ENCODE measurements around the gene GLRA3.
"Not testable (repeated sequence)": the region's sequence is repeated elsewhere in the genome, so short reads cannot be mapped to it uniquely, and the experiment has no call there.

Gene GLRA3

DNA sequence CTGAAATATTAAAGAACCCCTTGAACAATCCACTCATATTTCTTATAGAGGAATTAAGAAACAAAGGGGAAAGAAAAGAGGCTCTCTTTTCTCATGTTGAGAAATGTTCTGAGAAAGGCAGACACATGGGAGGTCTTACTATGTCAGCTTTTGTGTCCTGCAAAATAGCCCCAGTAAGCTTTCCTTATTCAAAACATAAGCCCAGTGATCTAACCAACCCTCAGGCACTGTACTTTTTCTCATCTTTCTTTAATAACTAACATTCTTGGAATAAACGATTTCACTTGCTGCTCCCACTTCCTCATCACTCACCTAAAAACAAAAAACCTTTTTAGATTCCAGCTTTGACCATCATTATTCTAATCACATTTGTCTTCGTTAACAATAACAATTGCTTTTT, 115.9 kb downstream of the GLRA3 start:
- no peak for DNase-seq

- DNase-seq: no peak
Measured at GRCh38 chr4:174709526-174709925, 119.5 kb downstream of the GLRA3 start.

DNA sequence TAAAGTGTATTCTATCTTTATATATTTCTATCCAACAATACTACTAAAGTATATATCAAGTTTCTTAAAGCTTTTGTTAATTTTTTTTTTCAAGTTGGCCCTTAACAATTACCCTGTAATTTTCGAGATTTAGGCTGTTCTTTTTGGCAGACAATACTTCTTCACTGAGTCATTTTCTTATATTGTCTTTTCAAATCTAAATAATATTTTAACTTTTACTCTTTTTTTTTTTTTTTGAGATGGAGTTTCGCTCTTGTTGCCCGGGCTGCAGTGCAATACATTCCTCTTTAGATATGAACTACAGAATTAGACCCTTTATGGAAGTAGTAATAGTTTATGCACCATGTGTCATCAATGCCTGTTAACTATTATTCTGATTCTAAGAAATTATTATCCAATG, 120.7 kb downstream of the GLRA3 start:
- no peak for DNase-seq

DNA sequence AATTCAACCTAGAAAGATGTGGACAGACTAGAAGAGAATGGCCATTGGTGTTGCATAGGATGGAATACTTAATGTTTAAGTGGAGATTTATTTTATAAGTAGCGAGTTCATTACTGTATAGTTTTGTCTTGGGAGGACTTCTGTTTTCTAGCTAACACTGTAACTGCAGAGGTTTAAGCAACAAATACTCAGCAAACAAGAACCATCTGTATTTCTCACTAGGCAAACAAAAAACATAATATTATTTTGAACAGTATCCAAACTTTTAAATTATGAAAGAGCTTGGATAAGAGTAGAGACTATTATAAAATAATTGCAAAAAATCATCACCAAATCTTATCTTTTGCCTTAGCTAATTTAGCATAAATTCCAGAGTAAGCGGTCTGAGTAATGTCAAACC, 121.1 kb downstream of the GLRA3 start:
- DNase-seq: no peak

- DNase-seq: no peak
Measured at GRCh38 chr4:174707051-174707676, 121.9 kb downstream of the GLRA3 start.

GRCh38 chr4:174702979-174703478, 126.0 kb downstream of the GLRA3 start:
- DNase-seq: no peak

DNA sequence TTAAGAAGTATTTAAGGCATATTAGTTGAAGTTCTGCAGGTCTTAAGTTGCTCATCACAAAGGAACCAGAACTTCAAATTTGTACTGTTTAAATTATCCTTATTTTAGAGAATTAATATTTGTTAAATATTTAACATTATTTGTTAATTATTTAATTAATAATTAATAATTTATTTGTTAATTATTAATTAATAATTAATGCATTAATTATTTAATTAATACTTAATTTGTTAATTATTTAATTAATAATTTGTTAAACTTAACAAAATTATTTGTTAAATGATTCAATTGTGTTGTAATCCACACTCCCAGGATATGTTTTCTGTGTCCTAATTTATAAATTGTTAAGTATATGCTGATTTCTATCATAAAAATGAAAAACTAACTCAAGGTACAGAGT, 129.4 kb downstream of the GLRA3 start:
- DNase-seq: no peak

- DNase-seq: no peak
Measured at GRCh38 chr4:174697896-174698295, 131.2 kb downstream of the GLRA3 start.

DNA sequence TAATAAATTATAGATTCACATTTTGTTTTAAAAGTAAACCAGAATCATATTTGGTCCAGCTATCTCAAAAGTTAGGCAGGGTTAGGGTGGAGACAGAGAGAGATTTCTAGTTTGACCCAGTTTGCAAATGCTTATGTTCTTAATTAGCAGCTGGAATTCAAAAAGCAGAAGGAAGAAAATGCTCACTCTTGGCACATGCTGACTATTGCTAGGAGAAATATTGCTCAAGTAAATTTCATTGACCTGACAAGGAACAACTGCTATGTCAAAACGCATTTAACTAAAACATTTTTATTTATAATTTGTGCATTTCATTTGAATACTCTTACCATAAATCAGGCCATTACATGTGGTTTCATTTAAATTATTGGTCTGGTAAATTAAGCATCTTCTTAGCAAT, 131.8 kb downstream of the GLRA3 start:
- no peak for DNase-seq

- DNase-seq: no peak
Measured at GRCh38 chr4:174696657-174697056, 132.4 kb downstream of the GLRA3 start.

DNA sequence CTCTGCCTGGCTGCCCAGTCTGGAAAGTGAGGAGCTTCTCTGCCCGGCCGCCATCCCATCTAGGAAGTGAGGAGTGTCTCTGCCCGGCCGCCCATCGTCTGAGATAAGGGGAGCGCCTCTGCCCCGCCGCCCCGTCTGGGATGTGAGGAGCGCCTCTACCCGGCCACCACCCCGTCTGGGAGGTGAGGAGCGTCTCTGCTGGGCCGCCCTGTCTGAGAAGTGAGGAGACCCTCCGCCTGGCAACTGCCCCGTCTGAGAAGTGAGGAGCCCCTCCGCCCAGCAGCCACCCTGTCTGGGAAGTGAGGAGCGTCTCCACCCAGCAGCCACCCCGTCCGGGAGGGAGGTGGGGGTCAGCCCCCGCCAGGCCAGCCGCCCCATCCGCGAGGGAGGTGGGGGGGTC, 137.2 kb downstream of the GLRA3 start:
- DNase-seq: not testable (repeated sequence)

GRCh38 chr4:174690665-174691064, 138.4 kb downstream of the GLRA3 start:
- no peak for DNase-seq

- no peak for DNase-seq
Measured at GRCh38 chr4:174689618-174690017, 139.4 kb downstream of the GLRA3 start.

- DNase-seq: no peak
Measured at GRCh38 chr4:174686826-174687225, 142.2 kb downstream of the GLRA3 start.

DNA sequence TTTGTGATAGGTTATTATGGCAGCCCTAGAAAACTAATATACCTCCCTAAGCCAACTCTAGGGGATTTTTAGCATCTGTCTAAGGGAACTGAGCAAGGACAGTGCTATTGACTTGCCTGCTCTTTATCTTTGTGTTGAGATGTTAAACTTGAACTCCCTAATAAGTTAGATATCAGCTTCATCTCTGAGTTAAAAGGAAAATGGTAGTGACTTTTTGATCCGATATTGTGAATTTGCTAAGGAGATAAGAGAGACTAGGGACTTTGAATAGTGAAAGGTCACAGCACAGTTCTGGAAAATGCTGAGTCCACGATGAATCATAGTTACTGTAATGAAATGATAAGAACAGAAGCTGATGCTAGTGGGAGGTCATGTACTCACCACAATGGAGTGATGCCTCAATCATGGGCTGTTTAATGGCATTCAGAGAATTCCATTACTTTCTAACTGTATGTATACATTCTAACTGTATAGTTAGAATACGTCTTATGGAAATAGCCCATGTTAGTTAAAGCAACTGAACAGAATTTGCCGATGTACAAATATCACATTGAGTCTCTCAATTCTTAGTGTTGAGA, 147.2 kb downstream of the GLRA3 start:
- no peak for DNase-seq

DNA sequence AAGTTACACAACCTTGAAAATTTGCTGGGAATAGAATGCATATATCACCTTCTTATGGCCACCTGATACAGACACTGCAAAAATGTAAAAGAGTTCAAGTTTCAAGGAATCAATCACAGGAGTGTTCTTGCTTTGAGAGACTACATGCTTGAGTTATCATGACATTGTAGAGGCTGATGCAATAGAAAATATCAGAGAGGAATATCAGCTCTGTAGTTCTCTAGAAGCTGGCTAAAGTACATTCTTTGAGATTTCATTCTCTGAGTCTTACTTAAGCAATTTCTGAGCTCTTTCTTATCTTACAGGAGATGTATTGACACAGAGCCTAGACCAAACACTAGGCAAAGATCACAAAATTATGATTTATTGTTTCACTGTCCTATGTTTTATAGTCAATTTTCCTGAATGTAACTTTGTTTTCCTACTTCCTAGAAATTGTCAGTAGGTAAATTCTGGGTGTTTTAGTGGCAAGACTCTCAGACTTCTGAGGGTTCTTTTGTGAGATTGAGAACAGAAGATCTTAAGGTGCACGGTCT, 154.7 kb downstream of the GLRA3 start:
- DNase-seq: no peak

DNA sequence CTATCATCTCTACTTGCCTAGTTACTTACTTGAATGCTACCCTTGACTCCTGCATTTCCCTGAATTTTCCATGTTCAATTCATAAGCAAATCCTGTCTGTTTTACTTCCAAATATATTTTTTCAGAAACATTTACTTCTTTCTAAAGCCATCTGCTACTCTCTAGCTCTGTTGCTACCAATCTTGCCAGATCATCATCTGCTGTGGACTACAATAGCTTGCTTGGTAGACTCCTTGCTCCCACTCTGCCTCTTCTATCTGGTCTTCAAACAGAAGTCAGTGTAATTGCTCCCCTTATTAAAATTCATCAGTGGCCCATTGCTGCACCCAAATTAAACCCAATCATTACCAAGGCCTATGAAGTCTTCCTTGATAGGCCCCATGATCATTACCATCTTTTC, 155.2 kb downstream of the GLRA3 start:
- no peak for DNase-seq

GRCh38 chr4:174672276-174672675, 156.8 kb downstream of the GLRA3 start:
- no peak for DNase-seq

GRCh38 chr4:174669270-174669669, 159.8 kb downstream of the GLRA3 start:
- DNase-seq: no peak

- no peak for DNase-seq
Measured at GRCh38 chr4:174665799-174666198, 163.2 kb downstream of the GLRA3 start.

DNA sequence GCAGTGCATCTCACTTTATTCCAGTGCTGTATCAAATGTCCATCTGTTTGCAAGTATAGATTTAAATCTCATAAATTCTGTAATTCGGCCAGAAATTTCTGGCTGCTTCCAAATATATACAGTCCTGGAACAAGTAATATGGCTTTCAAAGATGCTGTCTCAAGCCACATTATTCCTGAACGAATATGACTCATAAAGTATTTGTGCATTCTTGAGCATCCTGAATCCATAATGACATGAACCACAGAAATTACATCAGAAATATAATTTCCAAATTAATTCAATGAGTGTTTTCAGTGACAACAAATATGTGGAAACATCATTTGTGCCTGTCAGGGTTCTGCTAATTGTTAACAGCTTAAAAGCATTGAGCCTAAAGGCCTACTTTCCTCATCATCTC, 165.8 kb downstream of the GLRA3 start:
- no peak for DNase-seq

DNA sequence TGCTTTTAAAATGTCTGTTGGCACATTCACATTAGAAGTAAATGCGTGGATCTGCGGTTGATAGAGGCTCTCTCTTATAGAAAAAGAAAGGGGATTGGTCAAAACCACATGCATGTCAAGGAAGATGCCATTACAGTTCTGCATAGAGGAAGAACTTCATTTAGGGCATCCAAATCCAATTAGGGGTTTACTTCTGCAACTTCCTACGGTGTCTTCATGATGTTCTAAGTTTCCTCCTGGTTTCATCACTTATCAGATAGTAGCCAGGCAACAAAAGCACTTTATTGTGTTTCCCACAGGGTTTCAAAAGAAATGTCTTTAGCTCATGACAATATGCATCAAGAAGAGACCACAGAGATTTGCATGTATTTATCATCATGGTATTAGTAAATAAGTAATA, 170.8 kb downstream of the GLRA3 start:
- DNase-seq: no peak

- DNase-seq: no peak
Measured at GRCh38 chr4:174657472-174657871, 171.6 kb downstream of the GLRA3 start.

GRCh38 chr4:174654634-174655033, 174.4 kb downstream of the GLRA3 start:
- DNase-seq: no peak
